ENCODE data around the gene MRLN.
"Not testable (repeated sequence)": the region's sequence is repeated elsewhere in the genome, so short reads cannot be mapped to it uniquely, and the experiment has no call there.

Gene MRLN

DNA sequence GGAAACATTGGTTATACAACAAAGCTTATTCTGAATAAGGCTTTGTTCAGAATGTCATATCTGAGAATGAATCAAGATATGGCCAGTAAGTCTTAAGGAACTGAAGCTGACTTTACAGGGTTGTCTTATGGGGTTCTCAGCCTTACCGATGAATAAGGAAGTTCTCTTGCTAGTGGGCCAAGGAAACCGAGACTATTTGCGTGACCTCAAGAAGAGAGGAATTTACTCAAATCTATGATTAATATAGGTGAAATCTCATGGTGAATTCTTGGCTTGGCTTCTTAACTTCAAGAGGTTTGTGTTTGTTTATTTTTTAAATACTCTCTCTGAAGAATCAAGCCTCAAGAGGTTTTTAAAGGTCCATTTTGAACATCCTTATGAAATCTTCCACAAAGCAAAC is 4.7 kb upstream of the MRLN start:
- TF ChIP-seq CTCF (IDR thresholded peaks at IDR 0.05; ENCODE audit: low read depth, low read length) = no peak
- DNase-seq (ENCODE audit: extremely low read depth, low read depth) = no peak

DNA sequence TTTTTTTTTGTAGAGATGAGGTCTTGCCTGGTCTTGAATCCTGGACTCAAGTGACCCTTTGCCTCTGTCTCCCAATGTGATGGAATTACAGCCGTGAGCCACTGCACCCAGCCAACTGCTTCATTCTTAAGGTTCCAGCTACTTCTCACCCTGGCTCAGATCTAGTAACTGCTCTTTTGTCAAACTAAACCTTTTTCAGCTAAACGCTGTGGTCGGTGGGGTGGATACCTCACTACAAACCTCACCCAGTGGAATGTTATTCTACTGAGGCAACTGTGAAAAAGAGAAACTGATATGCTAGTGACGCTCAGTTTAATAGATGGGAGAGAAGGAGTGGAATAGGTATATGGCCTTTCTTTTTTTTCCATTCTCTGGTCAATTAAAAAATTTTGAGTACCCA is 1.7 kb upstream of the MRLN start:
- no peak for TF ChIP-seq CTCF (IDR thresholded peaks at IDR 0.05; ENCODE audit: low read depth, low read length)
- DNase-seq (ENCODE audit: extremely low read depth, low read depth) = no peak

GRCh38 chr10:59752278-59752940 is 846 bp downstream of the MRLN start:
- no peak for DNase-seq (ENCODE audit: extremely low read depth, low read depth)
- TF ChIP-seq CTCF (IDR thresholded peaks at IDR 0.05; ENCODE audit: low read depth, low read length) = no peak

- TF ChIP-seq CTCF (IDR thresholded peaks at IDR 0.05; ENCODE audit: low read depth, low read length) = no peak
- no peak for DNase-seq (ENCODE audit: extremely low read depth, low read depth)
Observed at GRCh38 chr10:59750155-59750945, 2.9 kb downstream of the MRLN start.

- TF ChIP-seq CTCF (IDR thresholded peaks at IDR 0.05; ENCODE audit: low read depth, low read length) = no peak
- DNase-seq (ENCODE audit: extremely low read depth, low read depth) = no peak
Observed at GRCh38 chr10:59748834-59749233, 4.4 kb downstream of the MRLN start.

DNA sequence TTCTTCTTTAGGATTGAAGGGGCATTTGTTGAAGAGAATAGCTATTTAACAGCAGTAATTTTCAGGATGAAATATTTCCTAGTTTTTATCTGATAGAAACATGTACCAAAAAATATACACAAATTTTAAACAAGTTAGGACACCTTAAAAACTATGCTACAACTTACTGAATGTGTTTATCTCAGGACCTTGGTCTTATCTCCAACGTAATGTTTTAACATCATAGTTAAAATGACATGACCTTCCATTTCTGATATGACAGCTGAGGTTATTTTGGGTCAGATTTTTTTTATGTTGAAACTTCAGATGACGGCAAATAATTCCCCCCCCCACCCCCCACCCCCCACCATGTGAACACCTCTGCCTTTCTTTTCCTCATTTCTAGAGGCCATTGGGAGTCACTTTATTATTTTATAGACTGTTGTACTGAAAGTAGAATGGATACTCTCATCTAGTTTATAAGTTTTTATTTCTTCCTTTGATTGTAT is 8.0 kb downstream of the MRLN start:
- no peak for TF ChIP-seq CTCF (IDR thresholded peaks at IDR 0.05; ENCODE audit: low read depth, low read length)
- DNase-seq (ENCODE audit: extremely low read depth, low read depth) = no peak

DNA sequence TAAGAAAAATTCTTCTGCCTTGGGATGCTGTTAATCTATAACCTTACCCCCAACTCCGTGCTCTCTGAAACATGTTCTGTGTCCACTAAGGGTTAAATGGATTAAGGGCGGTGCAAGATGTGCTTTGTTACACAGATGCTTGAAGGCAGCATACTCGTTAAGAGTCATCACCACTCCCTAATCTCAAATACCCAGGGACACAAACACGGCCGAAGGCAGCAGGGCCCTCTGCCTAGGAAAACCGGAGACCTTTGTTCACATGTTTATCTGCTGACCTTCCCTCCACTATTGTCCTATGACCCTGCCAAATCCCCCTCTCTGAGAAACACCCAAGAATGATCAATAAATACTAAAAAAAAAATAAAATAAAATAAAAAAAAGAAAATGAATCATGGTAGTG is 8.5 kb downstream of the MRLN start:
- DNase-seq (ENCODE audit: extremely low read depth, low read depth) = not testable (repeated sequence)

DNA sequence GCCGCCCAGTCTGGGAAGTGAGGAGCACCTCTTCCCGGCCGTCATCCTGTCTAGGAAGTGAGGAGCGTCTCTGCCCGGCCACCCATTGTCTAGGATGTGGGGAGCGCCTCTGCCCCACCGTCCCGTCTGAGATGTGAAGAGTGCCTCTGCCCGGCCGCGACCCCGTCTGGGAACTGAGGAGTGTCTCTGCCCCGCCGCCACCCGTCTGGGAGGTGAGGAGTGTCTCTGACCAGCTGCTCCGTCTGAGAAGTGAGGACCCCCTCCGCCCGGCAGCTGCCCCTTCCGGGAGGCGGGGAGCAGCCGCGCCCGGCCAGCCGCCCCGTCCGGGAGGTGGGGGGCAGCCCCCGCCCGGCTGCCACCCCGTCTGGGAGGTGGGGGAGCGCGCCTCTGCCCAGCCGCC is 9.1 kb downstream of the MRLN start:
- not testable (repeated sequence) for DNase-seq (ENCODE audit: extremely low read depth, low read depth)
